ENCODE measurements around the gene TRAPPC3L. TPM values are rescaled to one million over a fixed set of nuclear protein-coding genes. Genes with fewer than 3 reads are reported as not detected.
"Not testable (repeated sequence)": the region's sequence is repeated elsewhere in the genome, so short reads cannot be mapped to it uniquely, and the experiment has no call there.

Gene TRAPPC3L
- total RNA-seq, 1 donor from 2014 or later, result not detected

DNA sequence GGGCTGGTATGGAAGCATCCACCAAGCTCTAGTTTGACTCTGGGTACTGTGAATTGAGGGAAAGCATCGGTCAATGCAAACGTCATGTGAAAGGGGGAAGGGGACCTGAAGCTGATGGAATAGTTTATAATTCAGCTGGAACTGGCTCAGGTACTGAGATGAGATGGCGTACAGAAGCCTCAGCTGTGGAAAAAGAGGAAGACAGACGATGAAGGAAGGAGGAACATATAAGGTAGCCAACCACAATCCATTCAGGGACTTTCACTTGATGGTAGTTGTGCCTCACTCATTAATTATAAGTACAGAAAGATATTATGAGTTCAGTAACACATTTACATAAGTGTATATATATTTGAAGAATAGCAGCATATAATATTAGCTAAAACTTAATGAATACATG lies 31.4 kb downstream of the TRAPPC3L start:
- no peak for DNase-seq (ENCODE audit: low spot score)

DNA sequence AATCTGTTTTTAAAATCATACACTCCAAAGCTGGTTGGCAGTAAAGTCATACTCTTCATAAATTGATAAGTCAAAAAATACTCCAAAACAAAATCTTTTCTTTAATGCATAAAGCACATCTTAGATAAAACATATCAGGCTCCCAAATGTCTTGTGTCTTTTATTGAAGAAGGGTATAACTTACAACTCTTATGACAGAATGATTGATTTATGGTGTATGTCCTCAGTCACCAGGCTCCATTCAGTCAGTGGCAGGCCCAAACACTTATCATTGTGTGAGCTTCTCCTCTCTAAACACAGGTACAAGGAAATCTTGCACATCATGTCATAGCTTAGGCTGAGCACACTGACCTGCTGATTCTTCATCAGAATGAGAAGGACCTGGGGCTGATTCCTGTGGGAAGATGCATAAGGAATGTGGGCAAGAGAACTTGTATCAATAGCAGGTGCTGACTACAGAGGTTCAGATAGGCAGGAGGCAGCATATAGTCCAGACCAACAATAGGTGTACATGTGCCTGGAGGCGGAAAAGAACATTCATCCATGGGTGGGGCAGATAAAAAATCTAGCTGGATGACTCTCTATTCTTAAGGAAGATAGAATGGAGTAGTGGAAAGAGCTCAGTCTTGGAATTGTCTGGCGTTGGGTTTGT lies 32.1 kb downstream of the TRAPPC3L start:
- DNase-seq (ENCODE audit: low spot score), result no peak

DNA sequence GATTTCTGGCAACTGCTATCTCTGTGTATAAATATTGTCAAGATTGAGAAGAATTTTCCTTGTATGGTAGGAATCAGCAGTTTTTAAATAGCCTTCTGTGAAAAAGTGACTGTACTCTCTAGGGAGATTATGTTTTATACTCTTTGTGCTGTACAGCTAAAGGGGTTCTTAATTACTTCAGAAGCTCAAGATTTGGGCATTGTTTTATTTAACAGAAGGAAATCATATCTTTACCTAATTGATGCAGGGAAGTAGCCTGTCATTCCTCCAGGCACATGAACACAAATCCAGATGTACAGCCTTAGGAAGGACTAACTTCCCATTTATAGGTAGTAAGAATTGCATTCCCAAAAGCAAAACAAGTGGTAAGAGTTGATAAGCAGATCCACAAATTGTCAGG lies 32.8 kb downstream of the TRAPPC3L start:
- no peak for DNase-seq (ENCODE audit: low spot score)

DNA sequence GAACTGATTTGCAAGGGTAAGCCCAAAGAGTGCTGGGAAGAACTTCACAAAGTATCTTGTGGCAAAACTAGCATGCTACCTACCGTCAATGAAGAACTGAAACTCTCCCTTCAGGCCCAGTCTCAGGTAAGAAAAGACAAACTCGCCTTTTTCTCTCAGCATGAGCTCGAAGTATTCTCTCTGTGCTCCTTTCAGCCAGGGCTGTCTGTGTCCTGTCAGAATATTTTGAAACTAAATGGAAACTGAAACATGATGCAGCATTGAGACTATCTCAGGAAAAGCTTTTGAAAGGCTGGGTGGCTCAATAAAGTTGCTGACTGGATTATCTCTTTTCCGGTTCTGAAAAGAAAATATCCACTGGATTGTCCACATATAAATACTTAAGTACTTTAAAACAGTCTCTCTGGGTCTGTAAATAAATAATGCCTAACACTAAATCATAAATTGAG lies 33.3 kb downstream of the TRAPPC3L start:
- DNase-seq (ENCODE audit: low spot score), result no peak

DNA sequence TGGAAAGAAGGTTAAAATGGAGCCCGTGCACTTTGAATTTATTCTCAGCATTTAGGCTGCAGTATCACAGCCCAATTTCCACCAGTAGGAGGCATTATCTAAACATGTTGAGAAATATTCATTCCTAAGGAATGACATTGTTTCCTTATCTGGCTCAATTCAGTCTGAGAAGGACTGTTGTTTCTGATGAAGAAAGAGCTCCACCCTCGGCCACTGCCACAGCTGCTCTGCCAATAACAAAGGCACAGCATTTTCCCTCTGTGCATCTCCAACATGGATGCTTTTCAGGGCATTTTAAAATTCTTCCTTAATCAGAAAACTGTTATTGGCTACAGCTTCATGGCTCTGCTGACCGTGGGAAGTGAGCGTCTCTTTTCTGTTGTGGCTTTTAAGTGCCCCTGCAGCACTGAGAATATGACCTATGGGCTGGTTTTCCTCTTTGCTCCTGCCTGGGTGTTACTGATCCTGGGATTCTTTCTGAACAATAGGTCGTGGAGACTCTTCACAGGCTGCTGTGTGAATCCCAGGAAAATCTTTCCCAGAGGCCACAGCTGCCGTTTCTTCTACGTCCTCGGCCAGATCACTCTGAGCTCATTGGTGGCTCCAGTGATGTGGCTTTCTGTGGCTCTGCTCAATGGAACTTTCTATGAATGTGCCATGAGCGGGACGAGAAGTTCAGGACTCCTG lies 33.9 kb downstream of the TRAPPC3L start, which contains the start of gene CALHM5:
CALHM5 (plus strand) TSS at position 216 of the 687 bp plus-strand sequence; CDS start at position 274, 58 bp downstream.
- DNase-seq (ENCODE audit: low spot score), result no peak

GRCh38 chr6:116508527-116508926 lies 37.0 kb downstream of the TRAPPC3L start:
- no peak for DNase-seq (ENCODE audit: low spot score)

DNA sequence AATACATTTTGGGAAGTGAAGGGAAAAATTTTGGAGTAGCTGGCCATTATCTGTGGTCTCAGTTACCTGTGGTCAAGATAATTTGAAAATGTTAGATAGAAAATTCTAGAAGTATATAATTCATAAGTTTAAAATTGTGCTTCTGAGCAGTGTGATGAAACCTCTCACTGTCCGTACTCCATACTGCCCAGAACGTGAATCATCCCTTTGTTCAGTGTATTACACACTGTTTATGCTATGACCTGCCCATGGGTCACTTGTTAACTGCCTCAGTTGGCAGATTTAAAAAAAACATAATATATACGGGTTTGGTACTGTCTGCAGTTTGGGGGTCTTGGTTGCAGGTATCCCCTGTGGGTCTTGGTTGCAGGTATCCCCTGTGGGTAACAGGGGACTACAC lies 38.2 kb downstream of the TRAPPC3L start:
- DNase-seq (ENCODE audit: low spot score), result no peak

DNA sequence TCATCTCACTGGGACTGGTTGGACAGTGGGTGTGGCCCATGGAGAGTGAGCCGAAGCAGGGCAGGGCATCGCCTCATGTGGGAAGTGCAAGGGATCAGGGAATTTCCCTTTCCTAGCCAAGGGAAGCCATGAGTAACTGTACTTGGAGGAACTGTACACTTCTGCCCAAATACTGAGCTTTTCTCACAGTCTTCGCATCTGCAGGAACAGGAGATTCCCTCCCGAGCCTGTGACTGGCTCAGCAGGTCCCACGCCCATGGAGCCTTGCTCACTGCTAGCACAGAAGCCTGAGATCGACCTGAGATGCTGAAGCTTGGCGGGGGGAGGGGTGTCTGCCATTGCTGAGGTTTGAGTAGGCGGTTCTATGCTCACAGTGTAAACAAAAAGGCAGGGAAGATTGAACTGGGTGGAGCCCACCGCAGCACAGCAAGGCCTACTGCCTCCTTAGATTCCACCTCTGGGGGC lies 44.5 kb downstream of the TRAPPC3L start:
- DNase-seq (ENCODE audit: low spot score), result no peak

DNA sequence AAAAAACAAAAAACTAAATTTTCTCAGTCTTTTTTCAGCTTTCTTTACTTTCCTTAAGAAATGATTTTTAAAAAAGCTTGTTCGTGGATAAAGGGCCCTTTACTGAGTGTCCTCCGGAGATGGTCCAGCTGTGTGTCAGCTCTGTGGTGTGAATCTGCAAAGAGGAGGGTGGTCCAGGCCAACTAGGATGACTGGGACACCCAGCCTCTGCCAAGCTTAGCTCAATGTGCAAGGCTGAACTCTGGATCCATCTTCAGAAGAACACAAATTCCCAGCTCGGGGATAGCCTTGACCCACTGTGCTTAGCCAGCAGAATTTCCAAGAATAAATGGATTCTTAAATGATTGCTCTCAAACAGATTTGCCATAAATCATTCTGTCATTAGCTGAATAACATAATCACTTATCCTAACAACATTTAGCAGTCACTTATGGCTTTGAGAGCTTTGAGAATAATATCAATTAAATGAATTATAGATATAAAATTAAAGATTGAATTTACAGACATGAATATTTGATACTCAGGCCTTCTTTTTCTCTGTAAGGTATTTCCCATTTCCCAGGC lies 48.3 kb downstream of the TRAPPC3L start:
- DNase-seq (ENCODE audit: low spot score), result no peak

DNA sequence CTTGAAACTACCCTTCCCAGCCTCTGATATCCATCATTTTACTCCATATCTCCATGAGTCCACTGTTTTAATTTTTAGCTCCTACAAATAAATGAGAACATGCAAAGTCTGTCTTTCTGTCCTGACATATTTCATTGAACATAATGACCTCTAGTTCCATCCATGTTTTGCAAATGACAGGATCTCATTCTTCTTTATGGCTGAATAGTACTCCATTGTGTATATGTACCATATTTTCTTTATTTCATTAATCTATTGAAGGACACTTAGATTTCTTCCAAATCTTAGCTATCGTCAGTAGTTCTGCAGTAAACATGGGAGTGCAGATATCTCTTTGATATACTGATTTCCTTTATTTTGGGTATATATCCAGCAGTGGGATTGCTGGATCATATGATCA lies 50.3 kb downstream of the TRAPPC3L start:
- DNase-seq (ENCODE audit: low spot score), result not testable (repeated sequence)

DNA sequence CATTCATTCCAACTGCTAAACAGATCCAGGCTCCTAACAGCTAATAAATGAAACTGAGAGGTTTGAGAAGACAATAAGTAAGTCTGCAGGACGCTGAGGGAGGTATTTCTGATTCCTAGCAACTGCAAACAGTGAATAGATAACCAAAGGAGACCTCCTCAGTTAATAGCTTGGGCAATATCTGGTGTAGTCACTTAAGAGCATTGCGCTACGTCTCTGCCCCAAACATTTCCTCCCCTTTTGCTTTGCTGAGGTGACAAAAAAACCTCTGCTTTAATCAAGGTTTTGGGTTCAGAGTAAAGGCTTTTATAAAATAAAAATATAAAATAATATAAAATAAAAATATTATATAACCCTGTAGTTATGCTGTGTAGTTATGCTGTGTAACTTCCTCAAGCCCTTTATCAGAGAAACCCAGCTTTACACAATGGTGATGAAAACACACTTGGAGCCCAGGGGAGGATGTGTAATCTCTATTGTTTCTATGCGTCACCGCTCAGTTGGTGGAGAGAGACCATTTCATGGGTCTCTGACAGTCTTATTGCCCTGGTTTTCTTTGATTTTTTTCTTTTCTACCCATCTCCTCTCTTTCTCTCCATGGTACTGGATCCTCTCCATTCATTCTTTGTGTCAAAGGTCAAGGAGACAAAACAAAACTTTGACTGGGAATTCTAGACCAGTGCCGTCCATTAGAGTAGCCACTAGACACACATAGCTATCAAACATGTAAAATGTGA lies 53.0 kb downstream of the TRAPPC3L start:
- no peak for DNase-seq (ENCODE audit: low spot score)

- no peak for DNase-seq (ENCODE audit: low spot score)
These were observed 53.7 kb downstream of the TRAPPC3L start for GRCh38 chr6:116491610-116492330.

- no peak for DNase-seq (ENCODE audit: low spot score)
These were observed 59.8 kb downstream of the TRAPPC3L start for GRCh38 chr6:116485559-116486184.

DNA sequence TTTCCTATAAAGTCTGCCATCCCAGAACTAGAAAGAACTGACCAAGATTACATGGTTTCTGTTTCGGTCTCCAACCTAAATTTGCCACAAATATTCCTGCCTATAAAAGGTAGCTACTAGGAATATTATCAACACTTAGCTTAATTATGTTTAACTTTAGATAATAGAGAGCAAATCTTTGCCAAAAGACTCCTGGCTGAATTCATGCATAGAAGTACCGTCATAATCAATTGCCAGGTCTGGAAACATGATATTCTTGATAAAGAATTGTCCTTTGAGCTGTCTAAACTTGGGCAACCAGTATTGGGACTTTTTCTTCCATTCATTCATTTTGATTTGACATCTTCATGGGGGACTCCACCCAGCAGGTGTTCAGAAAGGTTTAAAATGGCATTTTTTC lies 61.9 kb downstream of the TRAPPC3L start:
- DNase-seq (ENCODE audit: low spot score), result no peak

- DNase-seq (ENCODE audit: low spot score), result no peak
These were observed 62.7 kb downstream of the TRAPPC3L start for GRCh38 chr6:116482780-116483179.

- no peak for DNase-seq (ENCODE audit: low spot score)
These were observed 69.3 kb downstream of the TRAPPC3L start for GRCh38 chr6:116476002-116476678.

DNA sequence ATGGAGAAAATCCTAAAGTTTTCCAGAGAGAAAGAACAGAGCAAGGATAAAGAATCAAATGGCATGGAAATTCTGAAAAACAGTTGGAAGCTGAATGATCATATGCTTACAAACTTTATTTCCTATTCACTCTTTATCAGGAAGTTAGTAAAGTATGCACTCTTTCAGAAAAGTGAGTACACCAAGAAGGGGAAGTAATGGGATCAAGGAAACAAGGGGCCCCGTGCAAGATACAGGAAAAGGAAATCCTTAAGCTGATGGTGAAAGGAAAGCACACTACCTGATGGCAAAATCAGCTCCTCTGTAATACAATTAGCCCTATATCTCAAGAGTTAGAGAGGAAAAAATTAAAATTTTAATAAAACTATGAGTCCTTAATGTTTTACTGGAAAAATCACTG lies 70.3 kb downstream of the TRAPPC3L start:
- no peak for DNase-seq (ENCODE audit: low spot score)

DNA sequence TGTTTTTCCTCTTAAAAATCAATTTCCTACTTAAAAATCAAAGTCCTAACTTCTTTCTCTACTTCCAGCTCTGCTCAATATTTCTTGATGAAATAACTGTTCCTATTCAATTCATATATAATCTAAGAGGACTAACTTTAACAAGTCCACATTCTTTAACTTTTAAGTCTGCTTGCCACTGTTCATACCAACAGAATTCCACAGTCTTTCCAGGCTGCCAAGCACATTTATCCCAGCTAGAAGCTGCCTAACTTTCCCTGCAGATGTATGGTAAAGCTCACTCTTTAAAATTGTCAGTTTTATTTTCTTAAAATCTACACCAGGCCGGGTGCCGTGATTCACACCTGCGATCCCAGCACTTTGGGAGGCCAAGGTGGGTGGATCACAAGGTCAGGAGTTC lies 72.8 kb downstream of the TRAPPC3L start:
- DNase-seq (ENCODE audit: low spot score), result no peak

GRCh38 chr6:116471531-116471930 lies 74.0 kb downstream of the TRAPPC3L start:
- no peak for DNase-seq (ENCODE audit: low spot score)

- DNase-seq (ENCODE audit: low spot score), result no peak
These were observed 77.2 kb downstream of the TRAPPC3L start for GRCh38 chr6:116468293-116468692.
